K562 (cell line): ENCODE data around the gene RING1. TPM values are rescaled to one million over a fixed set of nuclear protein-coding genes. Genes with fewer than 3 reads are reported as not detected.
A peak's percentile ranks its signal among the peaks of the same experiment; 100 is the strongest.

Experiments
- BDP1 ChIP-seq: IDR thresholded peaks from 3 replicates; pipeline ENCODE4 v1.6.1; 2011; ENCODE audit not compliant: insufficient read length, insufficient read depth
- BRD9 ChIP-seq: fragments of 450-650 bp; IDR thresholded peaks from 2 replicates; pipeline ENCODE4 v1.6.1; 2018; ENCODE audit warnings: low read depth; ENCODE audit not compliant: partially characterized antibody
- CSDE1 ChIP-seq, 2 experiments: fragments of 450-650 bp; IDR thresholded peaks; 2 replicates each; pipeline ENCODE4 v1.6.1; 2016; ENCODE audit warnings: mild to moderate bottlenecking in 1 of 2
- ESRRB ChIP-seq: fragments of 250-450 bp; sonication (Bioruptor Pico); IDR thresholded peaks from 2 replicates; pipeline ENCODE4 v1.5.0; 2020; ENCODE audit warnings: mild to moderate bottlenecking, moderate library complexity, borderline replicate concordance
- MAFG ChIP-seq: fragments of 450-650 bp; conservative IDR thresholded peaks from 2 replicates; pipeline ENCODE4 v1.6.1; 2016; ENCODE audit warnings: missing genetic modification characterization, missing compliant biosample characterization
- MCM3 ChIP-seq: fragments of 450-650 bp; IDR thresholded peaks from 2 replicates; pipeline ENCODE4 v1.6.1; 2016
- PRPF4 ChIP-seq: fragments of 200-400 bp; formaldehyde crosslinking; IDR thresholded peaks from one replicate; pipeline ENCODE4 v1.6.1; 2017; ENCODE audit warnings: low read length, low read depth, mild to moderate bottlenecking; ENCODE audit not compliant: insufficient read depth, poor library complexity, severe bottlenecking
- RBM22 ChIP-seq: fragments of 200-400 bp; formaldehyde crosslinking; IDR thresholded peaks from 2 replicates; pipeline ENCODE4 v1.6.1; 2018; ENCODE audit warnings: low read length, low read depth; ENCODE audit not compliant: poor library complexity, severe bottlenecking
- ZBTB33 ChIP-seq: sonication (generic); formaldehyde crosslinking; IDR thresholded peaks from 2 replicates; pipeline ENCODE4 v1.8.1; 2023; ENCODE audit warnings: mild to moderate bottlenecking, missing genetic modification reagents
- polyA plus RNA-seq, 8 experiments: library from polyadenylated mRNA; depleted of rRNA in 4 of 8; stranded (reverse) in 5 of 8; unstranded in 3 of 8; fragments of >200 nt; fragmentation: Nextera tagmentation in 2 of 8; fragmentation: Illumina TruSeq in 1 of 8; extraction: Ambion mirVana in 2 of 8; extraction: Trizol in 1 of 8; gene quantifications; 2 replicates each; pipeline versions ENCODE4 v1.2.1 to v1.2.3, GENCODE V29; 2011 to 2014; ENCODE audit warnings: inconsistent platforms in 1 of 8, missing spikeins in 1 of 8
- total RNA-seq, 7 experiments: library from RNA; depleted of rRNA in 6 of 7; stranded (reverse); fragments of >200 nt in 6 of 7; fragmentation: Illumina TruSeq in 2 of 7; extraction: Trizol in 2 of 7; gene quantifications; 2 replicates each; pipeline versions ENCODE4 v1.2.1 to v1.2.3, GENCODE V29; 2011 to 2021; ENCODE audit warnings: low replicate concordance in 1 of 7

The RING1 gene
- total and polyA plus RNA-seq, 9 of the 15 experiments (the other 6 are each of a cell fraction or from before 2014, with no cell fraction given) = 4.2 to 59.1 (median 36.9) TPM

DNA sequence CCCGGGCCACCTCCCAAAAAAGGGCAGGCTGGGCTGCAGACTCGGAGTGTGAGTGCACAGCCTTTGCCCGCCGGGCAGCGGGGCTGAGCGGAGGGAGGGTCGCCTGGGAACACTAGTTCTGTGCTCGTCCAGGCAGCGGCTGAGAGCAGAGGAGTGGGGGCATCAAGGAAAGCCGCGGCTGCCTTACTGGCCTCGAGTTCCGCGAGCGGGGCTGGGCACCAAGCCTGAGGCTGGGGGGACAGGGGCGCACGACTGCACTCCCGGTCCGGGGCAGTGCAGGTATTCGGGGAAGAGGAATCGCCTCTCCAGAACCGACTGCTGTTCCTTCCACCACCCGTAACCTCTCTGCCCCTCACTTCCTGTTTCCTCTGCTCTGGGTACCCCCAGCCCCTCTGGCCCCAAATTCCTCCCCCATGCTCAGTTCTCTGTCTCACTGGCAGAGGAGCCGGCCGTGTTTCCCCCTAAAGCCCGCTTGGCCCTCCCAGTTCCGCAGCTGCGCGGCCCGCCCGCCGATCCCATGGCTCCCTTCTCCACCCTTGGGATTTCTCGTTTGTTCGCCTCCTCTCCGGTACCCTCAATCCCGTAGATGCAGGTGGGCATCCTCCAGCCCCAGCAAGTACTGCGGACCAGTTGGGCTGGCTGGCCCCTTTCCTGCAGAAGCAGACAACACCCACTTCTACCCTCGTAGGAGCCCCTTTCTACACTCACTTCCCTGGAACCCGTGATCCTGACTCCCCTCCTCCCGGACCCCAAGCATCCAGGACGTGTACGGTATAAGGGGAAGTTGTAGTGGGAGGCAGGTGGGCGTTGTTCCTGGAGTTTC is 5.1 kb downstream of the RING1 start (continued):
- TF ChIP-seq ZBTB33 (0 out of 2 replicates have a peak, but pooled peaks have one; percentile 14), CSDE1 (IDR thresholded peaks at IDR 0.05) (no peak), MCM3 (no peak), RBM22 (peak; percentile 74), BDP1 (no peak), PRPF4 (no peak), BRD9 (no peak), MAFG (no peak), ESRRB (CRISPR knock-in tag) (no peak)
